Neuronal stem cell (in vitro differentiated cells): Measurements from ENCODE around the gene MARCKSL1.

Experiments
- DNase-seq: peaks from one replicate; pipeline ENCODE4 v3.0.0-alpha.2; 2013; ENCODE audit warnings: low spot score
- H2AFZ ChIP-seq: one replicate; pipeline ENCODE4 v1.6.1; 2013; ENCODE audit warnings: mild to moderate bottlenecking, low read length, inconsistent platforms
- H2AK5ac ChIP-seq: 2 replicates; pipeline ENCODE4 v1.6.1; 2013; ENCODE audit warnings: low read depth, mild to moderate bottlenecking, inconsistent platforms, low read length, moderate library complexity, mixed read lengths
- H2BK120ac ChIP-seq: 2 replicates; pipeline ENCODE4 v1.6.1; 2013; ENCODE audit warnings: low read depth, mild to moderate bottlenecking, inconsistent platforms, low read length, moderate library complexity, mixed read lengths
- H2BK12ac ChIP-seq: one replicate; pipeline ENCODE4 v1.6.1; 2013; ENCODE audit warnings: low read length, inconsistent platforms
- H2BK15ac ChIP-seq: 2 replicates; pipeline ENCODE4 v1.6.1; 2013; ENCODE audit warnings: mild to moderate bottlenecking, low read length, inconsistent platforms, mixed read lengths
- H2BK5ac ChIP-seq: one replicate; pipeline ENCODE4 v1.6.1; 2013; ENCODE audit warnings: inconsistent platforms, mild to moderate bottlenecking, low read length, moderate library complexity
- H3K14ac ChIP-seq: one replicate; pipeline ENCODE4 v1.6.1; 2013; ENCODE audit warnings: low read length, inconsistent platforms
- H3K18ac ChIP-seq: 2 replicates; pipeline ENCODE4 v1.6.1; 2013; ENCODE audit warnings: low read length, inconsistent platforms
- H3K23ac ChIP-seq: 2 replicates; pipeline ENCODE4 v1.6.1; 2013; ENCODE audit warnings: low read depth, mild to moderate bottlenecking, mixed read lengths, low read length, inconsistent platforms; ENCODE audit not compliant: poor library complexity
- H3K27ac ChIP-seq: replicated peaks from 3 replicates; pipeline ENCODE4 v1.5.1; 2013; ENCODE audit warnings: low read length, inconsistent platforms
- H3K27me3 ChIP-seq, 3 experiments: 2 replicates each; pipeline ENCODE4 v1.6.1; 2013; ENCODE audit warnings: low read length in 3 of 3, mild to moderate bottlenecking in 2 of 3, inconsistent platforms in 1 of 3, low read depth in 1 of 3, mixed read lengths in 1 of 3, moderate library complexity in 1 of 3; ENCODE audit not compliant: control insufficient read depth in 3 of 3, insufficient read depth in 3 of 3
- H3K36me3 ChIP-seq, 2 donors: replicated peaks in 1 of 2; 2 replicates each; pipeline ENCODE4 v1.6.1; 2013; ENCODE audit warnings: low read length in 2 of 2; ENCODE audit not compliant: control insufficient read depth in 2 of 2, insufficient read depth in 2 of 2
- H3K4ac ChIP-seq: 2 replicates; pipeline ENCODE4 v1.6.1; 2013; ENCODE audit warnings: inconsistent platforms, mild to moderate bottlenecking, low read length, moderate library complexity
- H3K4me1 ChIP-seq, 2 donors: 1 replicate in 1 of 2; 2 replicates in 1 of 2; pipeline ENCODE4 v1.6.1; 2013; ENCODE audit warnings: low read length in 2 of 2, low read depth in 1 of 2; ENCODE audit not compliant: control insufficient read depth in 2 of 2, insufficient read depth in 1 of 2
- H3K4me2 ChIP-seq: one replicate; pipeline ENCODE4 v1.6.1; 2013; ENCODE audit warnings: mild to moderate bottlenecking, low read length, inconsistent platforms; ENCODE audit not compliant: insufficient read depth, poor library complexity, severe bottlenecking
- H3K4me3 ChIP-seq, 2 donors: 2 replicates each; pipeline ENCODE4 v1.5.1; 2013; ENCODE audit warnings: low read length in 2 of 2, mild to moderate bottlenecking in 2 of 2, inconsistent platforms in 1 of 2, moderate library complexity in 1 of 2
- H3K79me1 ChIP-seq: one replicate; pipeline ENCODE4 v1.6.1; 2013; ENCODE audit warnings: low read depth, mild to moderate bottlenecking, inconsistent platforms, low read length, moderate library complexity
- H3K9ac ChIP-seq: one replicate; pipeline ENCODE4 v1.6.1; 2013; ENCODE audit warnings: mild to moderate bottlenecking, low read depth, low read length, inconsistent platforms; ENCODE audit not compliant: poor library complexity
- H3K9me3 ChIP-seq, 2 donors: replicated peaks in 1 of 2; 2 replicates each; pipeline versions ENCODE3 to v1.6.1; 2013; ENCODE audit warnings: low read length in 2 of 2, mild to moderate bottlenecking in 2 of 2, inconsistent platforms in 1 of 2, low read depth in 1 of 2, mixed read lengths in 1 of 2, moderate library complexity in 1 of 2; ENCODE audit not compliant: control insufficient read depth in 2 of 2, insufficient read depth in 1 of 2
- H4K8ac ChIP-seq: one replicate; pipeline ENCODE4 v1.6.1; 2013; ENCODE audit warnings: low read depth, mild to moderate bottlenecking, inconsistent platforms, low read length, moderate library complexity
- H4K91ac ChIP-seq: one replicate; pipeline ENCODE4 v1.6.1; 2013; ENCODE audit warnings: low read length, low read depth, mild to moderate bottlenecking, inconsistent platforms; ENCODE audit not compliant: poor library complexity
- WGBS, 2 donors: extraction: QIAGEN DNeasy Blood & Tissue Kit; methylation state at CpG; one replicate each; pipeline ENCODE4 v1.1.7; 2013; ENCODE audit warnings: missing lambda C conversion rate in 2 of 2, mixed read lengths in 1 of 2; ENCODE audit not compliant: insufficient read length in 2 of 2, insufficient replicate concordance in 1 of 2; ENCODE audit errors: extremely low coverage in 2 of 2; 5-methylcytosine and 5-hydroxymethylcytosine counted together

The MARCKSL1 gene

DNA sequence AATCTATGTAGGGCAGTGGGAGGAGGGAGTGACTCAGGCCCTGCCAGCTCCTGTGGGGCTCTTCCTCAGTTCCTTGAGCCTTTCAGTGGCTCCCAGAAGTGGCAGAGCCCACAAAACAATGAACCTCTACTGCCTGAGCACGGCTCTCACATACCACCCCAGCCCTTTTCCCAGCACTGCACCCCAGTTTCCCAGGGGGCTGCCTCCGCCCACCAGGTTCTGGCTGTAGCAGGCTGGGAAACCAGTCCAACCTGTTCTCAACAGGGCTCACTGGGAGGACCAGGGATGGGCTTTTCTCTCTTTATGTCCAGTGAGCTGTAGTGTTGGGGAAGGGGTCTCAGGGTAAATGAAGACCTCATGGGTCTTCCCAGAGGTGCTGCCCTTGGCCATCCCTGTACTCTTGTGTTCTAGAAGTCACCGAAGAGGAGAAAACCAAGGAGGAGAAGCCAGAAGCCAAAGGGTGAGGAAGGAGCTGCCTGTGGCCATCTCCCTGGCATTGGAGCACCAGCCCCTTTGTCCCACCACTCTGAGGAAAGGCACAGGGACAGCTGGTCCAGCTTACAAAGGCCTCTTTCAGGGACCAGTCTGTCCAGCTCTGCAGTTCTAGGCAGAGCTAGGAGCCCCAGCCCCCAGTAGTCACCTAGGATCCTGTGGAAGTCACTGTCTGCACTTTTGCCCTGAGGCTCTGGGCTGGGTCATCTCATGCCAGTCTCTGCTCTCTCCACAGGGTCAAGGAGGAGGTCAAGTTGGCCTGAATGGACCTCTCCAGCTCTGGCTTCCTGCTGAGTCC lies 3.5 kb downstream of the MARCKSL1 start:
- Histone ChIP-seq H2BK15ac (no peak overlapping the region), H4K91ac (no peak overlapping the region), H3K23ac (peak overlapping the region; percentile 77), H3K36me3 (peaks cover 53 to 76% of the 10 kb centered on the region in 2 donors), H3K14ac (no peak overlapping the region), H2BK12ac (no peak overlapping the region), H3K9me3 (peaks cover 0 to 2% of the 10 kb centered on the region in 2 donors), H2AFZ (no peak overlapping the region), H3K79me1 (peaks cover 2% of the 10 kb centered on the region), H3K9ac (no peak overlapping the region), H4K8ac (no peak overlapping the region), H3K4me2 (no peak overlapping the region), H2AK5ac (no peak overlapping the region), H2BK120ac (no peak overlapping the region), H3K27ac (peak overlapping the region; percentile 27), H3K4me3 (no peak overlapping the region), H3K4me1 (peaks cover 19 to 22% of the 10 kb centered on the region in 2 donors), H3K4ac (no peak overlapping the region), H3K27me3 (no peaks in the 10 kb centered on the region), H3K18ac (no peak overlapping the region), H2BK5ac (no peak overlapping the region)
- no peak for DNase-seq
- WGBS, 2 donors = no CpG with 5 or more reads among the region's 3 CpGs

DNA sequence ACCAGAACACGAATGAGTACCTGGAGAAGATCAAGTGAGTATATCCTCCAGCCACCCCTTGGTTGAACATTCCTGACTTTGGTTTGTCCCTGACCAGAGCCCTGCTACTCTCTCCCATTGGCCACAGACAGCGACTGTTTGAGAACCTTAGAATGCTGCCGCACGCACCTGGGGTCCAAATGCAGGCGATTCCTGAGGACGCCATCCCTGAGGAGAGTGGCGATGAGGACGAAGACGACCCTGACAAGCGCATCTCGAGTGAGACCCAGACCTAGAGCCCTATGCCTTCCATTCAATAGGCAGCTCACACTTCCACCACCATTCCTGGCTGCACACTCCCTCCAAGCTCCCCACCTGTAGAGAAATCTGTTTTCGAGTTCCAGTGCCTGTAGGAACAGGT lies 4.5 kb downstream of the MARCKSL1 start:
- no peak overlapping the region for H2AK5ac ChIP-seq
- no peak overlapping the region for H2BK120ac ChIP-seq
- no peak overlapping the region for H3K18ac ChIP-seq
- peak overlapping the region; percentile 34 for H3K23ac ChIP-seq
- no peak overlapping the region for H3K9ac ChIP-seq
- no peak overlapping the region for H4K8ac ChIP-seq
- WGBS, 2 donors = no CpG with 5 or more reads among the region's 12 CpGs
- peaks cover 61 to 85% of the 10 kb centered on the region in 2 donors for H3K36me3 ChIP-seq
- DNase-seq = no peak
- H3K79me1 ChIP-seq = peaks cover 2% of the 10 kb centered on the region
- no peak overlapping the region for H3K4me2 ChIP-seq
- H3K9me3 ChIP-seq = peaks cover 0 to 2% of the 10 kb centered on the region in 2 donors
- no peak overlapping the region for H2AFZ ChIP-seq
- no peak overlapping the region for H3K4ac ChIP-seq
- no peak overlapping the region for H3K14ac ChIP-seq
- H2BK12ac ChIP-seq = no peak overlapping the region
- no peak overlapping the region for H3K4me3 ChIP-seq
- H3K27ac ChIP-seq = peak overlapping the region; percentile 19
- H3K4me1 ChIP-seq = peaks cover 11 to 13% of the 10 kb centered on the region in 2 donors
- no peak overlapping the region for H2BK15ac ChIP-seq
- H2BK5ac ChIP-seq = no peak overlapping the region
- no peaks in the 10 kb centered on the region for H3K27me3 ChIP-seq
- no peak overlapping the region for H4K91ac ChIP-seq

DNA sequence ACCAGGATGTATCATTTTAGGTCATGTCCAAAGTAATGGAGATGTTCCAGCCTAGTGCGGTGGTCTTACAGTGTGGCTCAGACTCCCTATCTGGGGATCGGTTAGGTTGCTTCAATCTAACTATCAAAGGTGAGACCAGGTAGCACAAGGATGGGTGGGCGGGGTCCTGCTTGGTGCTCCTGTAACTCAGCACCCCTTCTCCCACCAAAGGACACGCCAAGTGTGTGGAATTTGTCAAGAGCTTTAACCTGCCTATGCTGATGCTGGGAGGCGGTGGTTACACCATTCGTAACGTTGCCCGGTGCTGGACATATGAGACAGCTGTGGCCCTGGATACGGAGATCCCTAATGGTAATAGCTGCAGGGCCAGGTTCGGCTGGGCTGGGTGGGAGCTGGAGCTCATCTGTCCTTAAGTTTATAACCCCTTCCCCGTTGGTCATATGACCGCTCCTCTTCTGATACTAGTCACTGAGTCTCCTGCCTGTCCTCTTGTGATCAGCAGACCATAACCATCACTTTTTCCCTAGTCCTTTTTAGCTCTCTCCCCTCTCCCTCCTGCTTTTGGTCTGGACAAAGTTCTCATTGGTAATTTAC lies 5.4 kb downstream of the MARCKSL1 start:
- Histone ChIP-seq H2AFZ (no peak overlapping the region), H2AK5ac (no peak overlapping the region), H3K36me3 (peaks cover 61 to 90% of the 10 kb centered on the region in 2 donors), H2BK120ac (no peak overlapping the region), H3K18ac (no peak overlapping the region), H3K27me3 (no peaks in the 10 kb centered on the region), H4K91ac (no peak overlapping the region), H2BK12ac (no peak overlapping the region), H3K4me3 (no peak overlapping the region), H3K4me2 (no peak overlapping the region), H3K27ac (no peak overlapping the region), H3K9me3 (peaks cover 0 to 2% of the 10 kb centered on the region in 2 donors), H3K23ac (no peak overlapping the region), H3K4me1 (peaks cover 10 to 11% of the 10 kb centered on the region in 2 donors), H2BK5ac (no peak overlapping the region), H3K79me1 (peaks cover 2% of the 10 kb centered on the region), H3K4ac (no peak overlapping the region), H3K14ac (no peak overlapping the region), H2BK15ac (no peak overlapping the region), H4K8ac (no peak overlapping the region), H3K9ac (no peak overlapping the region)
- WGBS, 2 donors = no CpG with 5 or more reads among the region's 12 CpGs
- no peak for DNase-seq

DNA sequence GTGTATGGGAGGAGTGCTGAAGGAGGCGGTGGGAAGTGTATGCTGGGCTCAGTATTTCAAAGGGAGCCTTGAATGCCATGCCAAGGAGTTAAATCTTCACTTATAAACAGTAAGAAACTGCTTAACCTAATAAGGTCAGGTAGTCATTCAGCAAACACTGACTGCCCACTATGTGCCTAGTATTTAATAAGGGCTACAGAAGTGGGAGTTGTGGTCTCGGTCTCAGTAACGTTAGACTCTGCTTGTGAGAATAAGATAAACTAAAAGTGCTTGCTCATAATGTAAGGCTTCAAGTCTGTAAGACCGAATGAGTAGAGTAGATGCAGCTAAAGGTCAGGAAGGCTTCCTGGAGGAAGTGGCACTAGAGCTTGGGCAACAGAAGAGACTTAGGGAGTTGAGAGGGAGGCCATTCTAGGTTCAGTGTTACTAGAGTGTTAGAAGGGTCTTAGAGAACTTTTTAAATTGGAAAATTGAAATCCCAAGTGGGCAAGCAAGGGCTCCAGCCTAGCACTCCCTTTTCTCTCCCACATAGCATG lies 6.0 kb downstream of the MARCKSL1 start:
- peaks cover 0 to 2% of the 10 kb centered on the region in 2 donors for H3K9me3 ChIP-seq
- no CpG with 5 or more reads among the region's 4 CpGs for WGBS, 2 donors
- H2BK5ac ChIP-seq = no peak overlapping the region
- no peak overlapping the region for H2AK5ac ChIP-seq
- no peak overlapping the region for H2BK15ac ChIP-seq
- no peak overlapping the region for H4K91ac ChIP-seq
- H2BK120ac ChIP-seq = no peak overlapping the region
- no peak overlapping the region for H3K4ac ChIP-seq
- no peak overlapping the region for H3K27ac ChIP-seq
- no peak overlapping the region for H3K14ac ChIP-seq
- H3K4me3 ChIP-seq = no peak overlapping the region
- no peak overlapping the region for H2AFZ ChIP-seq
- no peak overlapping the region for H3K4me2 ChIP-seq
- no peak for DNase-seq
- no peak overlapping the region for H3K9ac ChIP-seq
- no peaks in the 10 kb centered on the region for H3K27me3 ChIP-seq
- no peak overlapping the region for H3K23ac ChIP-seq
- peaks cover 2% of the 10 kb centered on the region for H3K79me1 ChIP-seq
- no peak overlapping the region for H2BK12ac ChIP-seq
- peaks cover 61 to 95% of the 10 kb centered on the region in 2 donors for H3K36me3 ChIP-seq
- H3K4me1 ChIP-seq = peaks cover 10 to 11% of the 10 kb centered on the region in 2 donors
- H4K8ac ChIP-seq = no peak overlapping the region
- H3K18ac ChIP-seq = no peak overlapping the region
